CD14-positive monocyte (primary cell): ENCODE results near the gene PHKA2. TPM values are rescaled to one million over a fixed set of nuclear protein-coding genes. Genes with fewer than 3 reads are reported as not detected.

Source experiments
- DNase-seq, 3 donors: peaks; one replicate each; pipeline ENCODE4 v3.0.0-alpha.2; 2011 to 2022
- H2AFZ ChIP-seq: 2 replicates; pipeline ENCODE4 v1.6.0; 2012; ENCODE audit warnings: mild to moderate bottlenecking, low read depth, low read length, inconsistent platforms; ENCODE audit not compliant: insufficient read depth, poor library complexity, severe bottlenecking
- H3K27ac ChIP-seq, 2 donors: 1 replicate in 1 of 2; 2 replicates in 1 of 2; pipeline ENCODE4 v1.5.1; 2012 to 2013; ENCODE audit warnings: low read length in 2 of 2, control low read depth in 1 of 2, inconsistent platforms in 1 of 2, low read depth in 1 of 2, mild to moderate bottlenecking in 1 of 2
- H3K27me3 ChIP-seq, 2 donors: one replicate each; pipeline versions ENCODE4 v1.6.0 to v1.6.1; 2011 to 2013; ENCODE audit warnings: low read length in 2 of 2; ENCODE audit not compliant: control insufficient read depth in 2 of 2, insufficient read depth in 2 of 2
- H3K36me3 ChIP-seq, 2 donors: replicated peaks in 1 of 2; 1 replicate in 1 of 2; 2 replicates in 1 of 2; pipeline versions ENCODE4 v1.5.1 to v1.6.1; 2012 to 2013; ENCODE audit warnings: low read length in 2 of 2, control low read depth in 1 of 2, inconsistent platforms in 1 of 2, mild to moderate bottlenecking in 1 of 2; ENCODE audit not compliant: insufficient read depth in 2 of 2, control insufficient read depth in 1 of 2
- H3K4me1 ChIP-seq, 2 donors: 1 replicate in 1 of 2; 2 replicates in 1 of 2; pipeline versions ENCODE4 v1.5.1 to v1.6.1; 2012 to 2013; ENCODE audit warnings: low read length in 2 of 2, control low read depth in 1 of 2, inconsistent platforms in 1 of 2, mild to moderate bottlenecking in 1 of 2, moderate library complexity in 1 of 2; ENCODE audit not compliant: insufficient read depth in 2 of 2, control insufficient read depth in 1 of 2
- H3K4me2 ChIP-seq: replicated peaks from 2 replicates; pipeline ENCODE3; 2012; ENCODE audit warnings: low read length, moderate library complexity, mild to moderate bottlenecking; ENCODE audit not compliant: poor library complexity, severe bottlenecking; ENCODE audit errors: extremely low read depth
- H3K4me3 ChIP-seq, 3 experiments: fragments of 200-600 bp in 1 of 3; sonication (generic) in 1 of 3; replicated peaks in 1 of 3; 1 replicate in 2 of 3; 2 replicates in 1 of 3; pipeline ENCODE4 v1.5.1; 2011 to 2013; ENCODE audit warnings: low read length in 3 of 3, mild to moderate bottlenecking in 3 of 3, control low read depth in 2 of 3, low read depth in 2 of 3, inconsistent platforms in 1 of 3, moderate library complexity in 1 of 3
- H3K79me2 ChIP-seq: 2 replicates; pipeline ENCODE4 v1.6.0; 2012; ENCODE audit warnings: mild to moderate bottlenecking, control low read depth, inconsistent platforms, low read length, moderate library complexity; ENCODE audit not compliant: insufficient read depth
- H3K9ac ChIP-seq: 2 replicates; pipeline ENCODE4 v1.6.0; 2017; ENCODE audit warnings: low read length, mild to moderate bottlenecking; ENCODE audit not compliant: insufficient read depth, poor library complexity, severe bottlenecking
- H3K9me3 ChIP-seq, 2 donors: replicated peaks in 1 of 2; 1 replicate in 1 of 2; 2 replicates in 1 of 2; pipeline versions ENCODE4 v1.5.1 to v1.6.1; 2012 to 2013; ENCODE audit warnings: low read length in 2 of 2, control low read depth in 1 of 2; ENCODE audit not compliant: control insufficient read depth in 1 of 2, insufficient read depth in 1 of 2
- H4K20me1 ChIP-seq: 2 replicates; pipeline ENCODE4 v1.6.0; 2012; ENCODE audit warnings: mild to moderate bottlenecking, low read length, control low read depth, moderate library complexity; ENCODE audit not compliant: insufficient read depth
- H3K27ac Mint-ChIP-seq, 7 donors: one replicate each; pipeline ENCODE4 v1.8.0; 2020; ENCODE audit warnings: mild to moderate bottlenecking in 7 of 7, mixed read lengths in 7 of 7, moderate library complexity in 6 of 7, inconsistent platforms in 2 of 7
- H3K27me3 Mint-ChIP-seq, 3 donors: one replicate each; pipeline ENCODE4 v1.8.0; 2021 to 2022; ENCODE audit warnings: low read depth in 3 of 3, mild to moderate bottlenecking in 3 of 3, mixed read lengths in 3 of 3, moderate library complexity in 3 of 3, inconsistent platforms in 1 of 3
- H3K36me3 Mint-ChIP-seq, 2 donors: one replicate each; pipeline ENCODE4 v1.8.0; 2020; ENCODE audit warnings: mixed read lengths in 2 of 2, inconsistent platforms in 1 of 2, mild to moderate bottlenecking in 1 of 2
- H3K4me1 Mint-ChIP-seq: one replicate; pipeline ENCODE4 v1.8.0; 2020; ENCODE audit warnings: mild to moderate bottlenecking, mixed read lengths
- H3K4me3 Mint-ChIP-seq, 2 donors: one replicate each; pipeline ENCODE4 v1.8.0; 2020; ENCODE audit warnings: mild to moderate bottlenecking in 2 of 2, mixed read lengths in 2 of 2, moderate library complexity in 1 of 2
- H3K9me3 Mint-ChIP-seq, 7 donors: one replicate each; pipeline ENCODE4 v1.8.0; 2020 to 2022; ENCODE audit warnings: mixed read lengths in 7 of 7, mild to moderate bottlenecking in 6 of 7, moderate library complexity in 6 of 7, inconsistent platforms in 2 of 7
- WGBS: methylation state at CpG from one replicate; pipeline ENCODE4 v1.1.5; 2013; ENCODE audit warnings: missing lambda C conversion rate; ENCODE audit not compliant: insufficient coverage; 5-methylcytosine and 5-hydroxymethylcytosine counted together
- intact Hi-C, 2 donors: fragments of 100-400 bp; cut with micrococcal nuclease; formaldehyde crosslinking; loops; one replicate each; pipeline versions ENCODE4 v1.15.0 to v1.15.1; 2023
- polyA plus RNA-seq, 3 donors: library from polyadenylated mRNA; depleted of rRNA in 1 of 3; unstranded in 2 of 3; stranded (reverse) in 1 of 3; fragments of 300-500 nt in 2 of 3; fragments of >200 nt in 1 of 3; fragmentation: Illumina TruSeq in 2 of 3; gene quantifications; 1 replicate in 2 of 3; 2 replicates in 1 of 3; pipeline ENCODE4 v1.2.3, GENCODE V29; 2012 to 2021
- TF ChIP-seq, protein P1 (sequence below): fragments of 200-600 bp; IDR thresholded peaks from one replicate; pipeline ENCODE4 v1.8.0; 2022; ENCODE audit warnings: antibody characterized with exemption, mild to moderate bottlenecking

PHKA2 gene
- polyA plus RNA-seq, 3 donors, result 8.7 to 63.3 (median 9.1) TPM

DNA sequence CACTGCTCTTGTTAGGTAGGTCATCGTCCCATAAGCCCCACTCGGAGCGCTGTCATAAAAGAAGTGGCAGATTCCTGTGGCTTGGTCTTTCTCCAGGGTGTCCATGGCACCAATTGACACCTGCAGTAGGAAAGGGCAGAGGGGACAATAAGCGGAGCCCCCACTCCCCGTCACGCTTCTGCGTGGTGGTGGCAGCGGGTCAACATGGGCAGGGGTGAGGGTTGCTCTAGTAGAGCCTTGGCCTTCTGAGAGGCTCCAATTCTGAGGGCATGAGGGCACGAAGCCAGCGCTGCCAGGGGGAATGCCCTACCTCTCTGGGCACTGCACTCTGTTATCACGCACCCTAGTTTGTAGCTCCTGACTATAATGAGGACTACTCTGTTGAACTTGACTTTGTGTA is 90.4 kb downstream of the PHKA2 start:
- no peak overlapping the region for H3K27ac Mint-ChIP-seq
- DNase-seq, result no peak
- TF ChIP-seq, protein P1, sequence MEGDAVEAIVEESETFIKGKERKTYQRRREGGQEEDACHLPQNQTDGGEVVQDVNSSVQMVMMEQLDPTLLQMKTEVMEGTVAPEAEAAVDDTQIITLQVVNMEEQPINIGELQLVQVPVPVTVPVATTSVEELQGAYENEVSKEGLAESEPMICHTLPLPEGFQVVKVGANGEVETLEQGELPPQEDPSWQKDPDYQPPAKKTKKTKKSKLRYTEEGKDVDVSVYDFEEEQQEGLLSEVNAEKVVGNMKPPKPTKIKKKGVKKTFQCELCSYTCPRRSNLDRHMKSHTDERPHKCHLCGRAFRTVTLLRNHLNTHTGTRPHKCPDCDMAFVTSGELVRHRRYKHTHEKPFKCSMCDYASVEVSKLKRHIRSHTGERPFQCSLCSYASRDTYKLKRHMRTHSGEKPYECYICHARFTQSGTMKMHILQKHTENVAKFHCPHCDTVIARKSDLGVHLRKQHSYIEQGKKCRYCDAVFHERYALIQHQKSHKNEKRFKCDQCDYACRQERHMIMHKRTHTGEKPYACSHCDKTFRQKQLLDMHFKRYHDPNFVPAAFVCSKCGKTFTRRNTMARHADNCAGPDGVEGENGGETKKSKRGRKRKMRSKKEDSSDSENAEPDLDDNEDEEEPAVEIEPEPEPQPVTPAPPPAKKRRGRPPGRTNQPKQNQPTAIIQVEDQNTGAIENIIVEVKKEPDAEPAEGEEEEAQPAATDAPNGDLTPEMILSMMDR, result no peak
- Histone ChIP-seq H3K4me3 (no peak overlapping the region), H3K36me3 (peaks cover 41 to 68% of the 10 kb centered on the region in 2 donors), H4K20me1 (no peaks in the 10 kb centered on the region), H3K9ac (no peak overlapping the region), H2AFZ (no peak overlapping the region), H3K4me1 (no peaks in the 10 kb centered on the region), H3K4me2 (no peak overlapping the region), H3K9me3 (no peaks in the 10 kb centered on the region), H3K79me2 (no peaks in the 10 kb centered on the region), H3K27ac (no peak overlapping the region), H3K27me3 (no peaks in the 10 kb centered on the region)
- WGBS, result 97% methylated on average over 6 of the region's 11 CpGs
- H3K36me3 Mint-ChIP-seq, result peaks cover 40 to 60% of the 10 kb centered on the region in 2 donors
- H3K9me3 Mint-ChIP-seq, result peaks cover 0 to 1% (median 0%) of the 10 kb centered on the region in 7 donors
- intact Hi-C loops, result loop anchor here in 1 of 2 donors (10.0 kb wide), 1 partner anchor 499 kb away; no protein-coding TSS in a partner anchor
- peaks cover 0 to 2% (median 0%) of the 10 kb centered on the region in 3 donors for H3K27me3 Mint-ChIP-seq
- no peak overlapping the region for H3K4me3 Mint-ChIP-seq
- no peaks in the 10 kb centered on the region for H3K4me1 Mint-ChIP-seq

DNA sequence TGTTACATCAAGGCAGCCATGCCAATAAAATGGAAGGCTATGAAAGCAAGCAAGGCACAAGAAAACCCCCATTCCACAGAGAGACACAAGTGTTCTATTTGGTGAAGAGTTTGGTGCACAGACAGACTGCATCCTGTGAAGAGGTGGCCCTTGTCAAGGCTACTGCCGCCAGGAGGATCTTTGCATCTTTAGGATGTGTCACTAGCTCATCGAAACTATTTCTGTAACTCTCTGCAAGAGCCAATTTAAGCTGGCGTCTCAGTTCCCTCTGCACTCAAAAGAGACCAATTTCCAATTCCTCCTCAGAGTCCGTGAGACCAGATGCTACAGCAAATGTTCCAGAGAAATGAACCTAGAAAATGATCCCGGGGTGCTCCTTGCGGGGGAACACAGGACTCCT is 91.0 kb downstream of the PHKA2 start:
- Mint-ChIP-seq H3K4me3 (no peak overlapping the region), H3K4me1 (peaks cover 4% of the 10 kb centered on the region), H3K36me3 (peaks cover 39 to 57% of the 10 kb centered on the region in 2 donors), H3K27me3 (peaks cover 0 to 2% (median 0%) of the 10 kb centered on the region in 3 donors), H3K27ac (no peak overlapping the region), H3K9me3 (peaks cover 0 to 1% (median 0%) of the 10 kb centered on the region in 7 donors)
- intact Hi-C loops, result loop anchor here in 1 of 2 donors (10.0 kb wide), 1 partner anchor 498 kb away; no protein-coding TSS in a partner anchor
- Histone ChIP-seq H3K27ac (no peak overlapping the region), H2AFZ (no peak overlapping the region), H3K4me3 (no peak overlapping the region), H3K9ac (no peak overlapping the region), H3K4me1 (peaks cover 0 to under 1% of the 10 kb centered on the region in 2 donors), H3K9me3 (no peaks in the 10 kb centered on the region), H3K79me2 (no peaks in the 10 kb centered on the region), H3K36me3 (peaks cover 38 to 62% of the 10 kb centered on the region in 2 donors), H3K27me3 (no peaks in the 10 kb centered on the region), H3K4me2 (no peak overlapping the region), H4K20me1 (no peaks in the 10 kb centered on the region)
- no peak for DNase-seq
- no CpG with 5 or more reads among the region's 6 CpGs for WGBS
- TF ChIP-seq, protein P1, result no peak
